ENCODE data around the gene PCAT6. TPM values are rescaled to one million over a fixed set of nuclear protein-coding genes. Genes with fewer than 3 reads are reported as not detected.
"Not testable (repeated sequence)": the region's sequence is repeated elsewhere in the genome, so short reads cannot be mapped to it uniquely, and the experiment has no call there.

The PCAT6 gene
- total RNA-seq, 2 donors from 2014 or later: 2.3 to 5.0 TPM

DNA sequence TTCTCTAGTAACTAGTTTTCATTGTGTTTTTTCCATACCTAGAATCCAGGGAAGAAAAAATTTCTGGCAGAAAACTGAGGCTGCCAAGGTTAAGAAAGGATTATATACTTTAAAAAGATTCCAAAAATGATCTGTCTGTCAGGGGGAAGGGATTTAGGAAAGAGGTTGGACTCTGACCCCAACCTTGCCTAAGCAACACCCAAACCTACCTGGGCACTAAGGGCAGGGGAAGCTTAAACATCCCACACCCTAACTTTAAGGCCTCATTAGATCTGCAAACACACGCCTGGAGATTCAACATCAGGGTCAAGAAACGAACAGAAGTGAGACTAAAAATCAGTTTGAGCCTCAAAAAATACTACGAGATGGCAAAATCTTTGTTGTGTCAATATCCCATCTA is 22.0 kb upstream of the PCAT6 start:
- Histone ChIP-seq H3K9ac (ENCODE audit: extremely low read depth, low read length, poor library complexity, severe bottlenecking) (no peak overlapping the region), H3K27me3 (ENCODE audit: control insufficient read depth, insufficient read depth, low read length, poor library complexity, severe bottlenecking) (no peaks in the 10 kb centered on the region), H3K9me3 (ENCODE audit: control insufficient read depth, low read length) (peaks cover 3% of the 10 kb centered on the region), H3K4me1 (ENCODE audit: control insufficient read depth, insufficient read depth, low read length) (no peaks in the 10 kb centered on the region), H3K4me3 (ENCODE audit: low read length) (no peak overlapping the region), H3K36me3 (ENCODE audit: control insufficient read depth, insufficient read depth, low read length) (peaks cover 16% of the 10 kb centered on the region), H3K27ac (ENCODE audit: low read depth, low read length) (no peak overlapping the region)
- WGBS, 2 experiments (ENCODE audit: insufficient coverage in 1 of 2, insufficient read length in 1 of 2): 77 to 95% methylated on average over 3 of the region's 3 CpGs
- Mint-ChIP-seq H3K4me3 (no peak overlapping the region), H3K27me3 (ENCODE audit: insufficient read depth) (no peaks in the 10 kb centered on the region), H3K9me3 (peaks cover 5% of the 10 kb centered on the region), H3K4me1 (no peaks in the 10 kb centered on the region), H3K27ac (no peak overlapping the region), H3K36me3 (ENCODE audit: low read depth) (peaks cover 25% of the 10 kb centered on the region)
- DNase-seq: no peak
- TF ChIP-seq, protein P1, sequence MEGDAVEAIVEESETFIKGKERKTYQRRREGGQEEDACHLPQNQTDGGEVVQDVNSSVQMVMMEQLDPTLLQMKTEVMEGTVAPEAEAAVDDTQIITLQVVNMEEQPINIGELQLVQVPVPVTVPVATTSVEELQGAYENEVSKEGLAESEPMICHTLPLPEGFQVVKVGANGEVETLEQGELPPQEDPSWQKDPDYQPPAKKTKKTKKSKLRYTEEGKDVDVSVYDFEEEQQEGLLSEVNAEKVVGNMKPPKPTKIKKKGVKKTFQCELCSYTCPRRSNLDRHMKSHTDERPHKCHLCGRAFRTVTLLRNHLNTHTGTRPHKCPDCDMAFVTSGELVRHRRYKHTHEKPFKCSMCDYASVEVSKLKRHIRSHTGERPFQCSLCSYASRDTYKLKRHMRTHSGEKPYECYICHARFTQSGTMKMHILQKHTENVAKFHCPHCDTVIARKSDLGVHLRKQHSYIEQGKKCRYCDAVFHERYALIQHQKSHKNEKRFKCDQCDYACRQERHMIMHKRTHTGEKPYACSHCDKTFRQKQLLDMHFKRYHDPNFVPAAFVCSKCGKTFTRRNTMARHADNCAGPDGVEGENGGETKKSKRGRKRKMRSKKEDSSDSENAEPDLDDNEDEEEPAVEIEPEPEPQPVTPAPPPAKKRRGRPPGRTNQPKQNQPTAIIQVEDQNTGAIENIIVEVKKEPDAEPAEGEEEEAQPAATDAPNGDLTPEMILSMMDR (conservative IDR thresholded peaks at IDR 0.05): no peak

DNA sequence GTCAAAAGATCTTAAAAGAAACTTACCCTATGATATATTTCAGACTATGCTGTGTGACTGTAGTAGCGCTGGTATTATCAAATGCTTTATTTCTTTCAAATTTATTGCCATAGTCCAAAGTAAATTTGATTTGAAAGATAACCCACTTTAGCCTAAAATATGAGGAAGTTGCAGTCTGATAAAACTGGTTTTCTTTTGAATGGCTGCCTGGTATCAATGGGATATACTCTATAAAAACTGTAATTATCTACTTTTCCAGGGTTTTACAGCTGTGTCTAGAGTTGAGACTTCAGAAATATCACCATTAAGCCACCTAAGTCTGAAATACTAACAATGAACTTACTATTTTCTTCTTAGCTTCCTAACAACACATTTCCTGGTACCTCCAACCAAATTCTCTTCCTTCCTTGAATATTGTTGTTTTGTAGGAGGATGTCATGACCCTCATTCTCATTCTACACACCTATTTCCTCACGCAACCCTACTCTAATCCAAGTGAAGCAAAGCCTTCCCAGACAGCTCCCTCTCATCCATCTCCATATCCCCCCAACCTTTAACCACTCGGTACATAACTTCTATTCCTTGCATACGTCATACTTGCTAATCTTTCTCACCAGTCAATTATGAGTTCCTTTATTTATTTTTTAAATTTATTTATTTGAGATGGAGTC is 19.5 kb upstream of the PCAT6 start:
- DNase-seq: no peak
- H3K27ac ChIP-seq (ENCODE audit: low read depth, low read length): no peak overlapping the region
- H3K36me3 Mint-ChIP-seq (ENCODE audit: low read depth): peaks cover 24% of the 10 kb centered on the region
- H3K9me3 ChIP-seq (ENCODE audit: control insufficient read depth, low read length): peaks cover 3% of the 10 kb centered on the region
- peaks cover 16% of the 10 kb centered on the region for H3K36me3 ChIP-seq (ENCODE audit: control insufficient read depth, insufficient read depth, low read length)
- peaks cover 5% of the 10 kb centered on the region for H3K9me3 Mint-ChIP-seq
- H3K4me3 Mint-ChIP-seq: no peak overlapping the region
- WGBS, 2 experiments (ENCODE audit: insufficient coverage in 1 of 2, insufficient read length in 1 of 2): 89% methylated on average over 3 of the region's 4 CpGs; no CpG with 5 or more reads in 1 of the 2 experiments
- no peaks in the 10 kb centered on the region for H3K27me3 Mint-ChIP-seq (ENCODE audit: insufficient read depth)
- peak overlapping the region; percentile 40 for H3K27ac Mint-ChIP-seq
- no peaks in the 10 kb centered on the region for H3K27me3 ChIP-seq (ENCODE audit: control insufficient read depth, insufficient read depth, low read length, poor library complexity, severe bottlenecking)
- no peaks in the 10 kb centered on the region for H3K4me1 Mint-ChIP-seq
- no peak overlapping the region for H3K9ac ChIP-seq (ENCODE audit: extremely low read depth, low read length, poor library complexity, severe bottlenecking)
- TF ChIP-seq, protein P1 (conservative IDR thresholded peaks at IDR 0.05): no peak
- no peaks in the 10 kb centered on the region for H3K4me1 ChIP-seq (ENCODE audit: control insufficient read depth, insufficient read depth, low read length)
- no peak overlapping the region for H3K4me3 ChIP-seq (ENCODE audit: low read length)

DNA sequence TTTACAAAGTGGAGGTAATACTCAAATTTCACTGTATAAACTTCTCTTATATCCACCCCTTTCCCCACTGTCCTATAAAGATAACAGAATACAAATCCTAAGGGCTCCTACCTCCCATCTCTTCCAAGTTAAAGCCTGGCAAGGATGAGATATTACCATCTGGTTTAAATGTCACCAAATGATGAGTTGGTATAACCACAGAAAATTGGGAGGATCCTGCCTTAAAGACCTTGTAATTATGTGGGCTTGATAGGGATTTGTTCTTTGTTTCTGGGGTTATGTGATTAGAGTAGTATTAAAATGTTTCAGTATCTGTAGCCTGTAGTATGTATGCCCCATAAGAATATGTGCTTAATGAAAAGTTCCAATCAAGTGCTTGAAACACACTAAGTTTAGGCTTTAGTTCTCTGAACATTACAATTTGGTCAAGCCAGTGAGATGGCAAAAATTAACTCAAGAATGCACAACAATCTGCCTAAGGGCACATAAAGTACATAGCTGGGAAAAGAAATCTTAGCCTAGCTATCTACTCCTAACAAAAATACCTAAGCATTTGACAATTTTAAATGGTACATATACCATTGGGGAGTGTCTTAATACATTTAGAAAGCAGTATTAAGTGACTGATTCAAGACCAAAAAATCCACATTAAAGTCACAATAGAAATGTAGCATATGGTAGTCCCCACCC is 16.6 kb upstream of the PCAT6 start:
- Mint-ChIP-seq H3K27me3 (ENCODE audit: insufficient read depth) (no peaks in the 10 kb centered on the region), H3K36me3 (ENCODE audit: low read depth) (peaks cover 11% of the 10 kb centered on the region), H3K4me1 (no peaks in the 10 kb centered on the region), H3K4me3 (no peak overlapping the region), H3K27ac (no peak overlapping the region), H3K9me3 (no peaks in the 10 kb centered on the region)
- Histone ChIP-seq H3K27ac (ENCODE audit: low read depth, low read length) (no peak overlapping the region), H3K27me3 (ENCODE audit: control insufficient read depth, insufficient read depth, low read length, poor library complexity, severe bottlenecking) (no peaks in the 10 kb centered on the region), H3K9me3 (ENCODE audit: control insufficient read depth, low read length) (no peaks in the 10 kb centered on the region), H3K4me3 (ENCODE audit: low read length) (no peak overlapping the region), H3K36me3 (ENCODE audit: control insufficient read depth, insufficient read depth, low read length) (peaks cover 22% of the 10 kb centered on the region), H3K9ac (ENCODE audit: extremely low read depth, low read length, poor library complexity, severe bottlenecking) (no peak overlapping the region), H3K4me1 (ENCODE audit: control insufficient read depth, insufficient read depth, low read length) (no peaks in the 10 kb centered on the region)
- no peak for DNase-seq
- TF ChIP-seq, protein P1 (conservative IDR thresholded peaks at IDR 0.05): no peak

DNA sequence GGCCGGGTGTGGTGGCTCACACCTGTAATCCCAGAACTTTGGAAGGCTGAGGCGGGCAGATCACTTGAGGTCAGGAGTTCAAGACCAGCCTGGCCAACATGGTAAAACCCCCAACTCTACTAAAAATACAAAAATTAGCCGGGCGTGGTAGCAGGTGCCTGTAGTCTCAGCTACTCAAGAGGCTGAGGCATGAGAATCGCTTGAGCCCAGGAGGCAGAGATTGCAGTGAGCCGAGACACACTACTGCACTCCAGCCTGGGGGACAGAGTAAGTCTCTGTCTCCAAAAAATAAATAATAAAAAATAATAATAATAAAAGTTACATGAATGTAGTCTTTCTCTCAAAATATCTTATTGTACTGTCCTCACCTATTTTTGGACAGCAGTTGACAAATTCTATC is 15.8 kb upstream of the PCAT6 start:
- H3K4me1 ChIP-seq (ENCODE audit: control insufficient read depth, insufficient read depth, low read length); H3K9ac ChIP-seq (ENCODE audit: extremely low read depth, low read length, poor library complexity, severe bottlenecking); H3K27ac Mint-ChIP-seq; H3K36me3 Mint-ChIP-seq (ENCODE audit: low read depth); H3K27me3 ChIP-seq (ENCODE audit: control insufficient read depth, insufficient read depth, low read length, poor library complexity, severe bottlenecking); H3K4me1 Mint-ChIP-seq; H3K9me3 Mint-ChIP-seq; H3K4me3 Mint-ChIP-seq; DNase-seq; H3K27ac ChIP-seq (ENCODE audit: low read depth, low read length); H3K27me3 Mint-ChIP-seq (ENCODE audit: insufficient read depth); H3K4me3 ChIP-seq (ENCODE audit: low read length); H3K9me3 ChIP-seq (ENCODE audit: control insufficient read depth, low read length): not testable (repeated sequence)
- peaks cover 28% of the 10 kb centered on the region for H3K36me3 ChIP-seq (ENCODE audit: control insufficient read depth, insufficient read depth, low read length)
- WGBS, 2 experiments (ENCODE audit: insufficient coverage in 1 of 2, insufficient read length in 1 of 2): 93 to 100% methylated on average over 3 to 6 of the region's 6 CpGs

All from endodermal cell (in vitro differentiated cells).